GM12892 (cell line): ENCODE data around the gene MYO5A.

Source experiments
- POLR2A ChIP-seq: IDR thresholded peaks from 2 replicates; pipeline ENCODE4 v1.6.1; 2011; ENCODE audit warnings: low read depth, low read length, control low read depth
- POLR2AphosphoS5 ChIP-seq: IDR thresholded peaks from 2 replicates; pipeline ENCODE4 v1.6.1; 2011; ENCODE audit warnings: low read depth, low read length, control low read depth

DNA sequence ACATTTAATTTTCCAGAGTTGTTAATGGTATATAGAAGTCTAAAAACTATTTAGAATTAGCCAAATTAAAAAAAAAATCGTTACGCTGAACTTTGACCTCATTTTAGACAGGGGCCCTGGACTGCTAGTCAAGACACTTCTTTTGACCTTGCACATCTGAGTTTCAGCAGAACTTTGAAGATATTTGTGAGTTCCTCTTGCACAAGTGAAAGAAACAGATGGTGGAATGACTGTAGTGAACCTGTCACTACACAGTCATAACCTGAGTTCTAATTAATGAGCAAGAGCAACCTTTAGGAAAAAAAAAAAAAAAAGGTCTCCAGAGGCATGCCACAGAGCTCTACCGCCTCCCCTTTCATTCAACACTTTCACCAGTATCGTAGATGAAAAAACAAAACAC, 238.4 kb downstream of the MYO5A start:
- TF ChIP-seq POLR2AphosphoS5 (no peak), POLR2A (no peak)
